GM12878 (cell line): ENCODE data around the gene EXOSC10. TPM values are rescaled to one million over a fixed set of nuclear protein-coding genes. Genes with fewer than 3 reads are reported as not detected.

Source experiments
- BCL11A ChIP-seq: IDR thresholded peaks from 2 replicates; pipeline ENCODE4 v1.6.1; 2011; ENCODE audit warnings: low read depth, low read length
- BMI1 ChIP-seq: fragments of 450-650 bp; IDR thresholded peaks from 2 replicates; pipeline ENCODE4 v1.6.1; 2016; ENCODE audit warnings: mild to moderate bottlenecking, moderate library complexity, borderline replicate concordance
- CBFB ChIP-seq: IDR thresholded peaks from 2 replicates; pipeline ENCODE4 v1.6.1; 2016; ENCODE audit warnings: antibody characterized with exemption, low read depth
- CHD4 ChIP-seq: fragments of 200-600 bp; sonication (generic); IDR thresholded peaks from 2 replicates; pipeline ENCODE4 v1.6.1; 2016; ENCODE audit warnings: mild to moderate bottlenecking
- CREB1 ChIP-seq: IDR thresholded peaks from 2 replicates; pipeline ENCODE4 v1.6.1; 2012; ENCODE audit warnings: low read depth, mild to moderate bottlenecking, inconsistent platforms
- GABPA ChIP-seq: IDR thresholded peaks from 2 replicates; pipeline ENCODE4 v1.6.1; 2014; ENCODE audit warnings: antibody characterized with exemption, low read depth, mild to moderate bottlenecking, inconsistent platforms
- HDAC6 ChIP-seq: fragments of 200-600 bp; sonication (generic); IDR thresholded peaks from one replicate; pipeline ENCODE4 v1.8.0; 2017; ENCODE audit warnings: antibody characterized with exemption; ENCODE audit not compliant: unreplicated experiment
- MTA3 ChIP-seq: IDR thresholded peaks from 2 replicates; pipeline ENCODE4 v1.6.1; 2012; ENCODE audit warnings: low read length, inconsistent platforms, borderline replicate concordance
- MYB ChIP-seq: fragments of 150-350 bp; IDR thresholded peaks from 2 replicates; pipeline ENCODE4 v1.6.1; 2014; ENCODE audit warnings: mild to moderate bottlenecking, low read depth, low read length, borderline replicate concordance
- NFYA ChIP-seq: IDR thresholded peaks from 2 replicates; pipeline ENCODE4 v1.6.1; 2011; ENCODE audit warnings: low read depth, mild to moderate bottlenecking, low read length, improper control_type of control experiment, borderline replicate concordance
- NR2C2 ChIP-seq: IDR thresholded peaks from 2 replicates; pipeline ENCODE4 v1.6.1; 2011; ENCODE audit warnings: borderline replicate concordance, low read depth; ENCODE audit not compliant: control insufficient read depth, insufficient read length
- POU2F2 ChIP-seq: IDR thresholded peaks from 3 replicates; pipeline ENCODE4 v1.6.1; 2011; ENCODE audit warnings: low read depth, mild to moderate bottlenecking, low read length, borderline replicate concordance
- RCOR1 ChIP-seq: conservative IDR thresholded peaks from 2 replicates; pipeline ENCODE4 v1.6.1; 2012; ENCODE audit warnings: low read depth, low read length, improper control_type of control experiment
- RELA ChIP-seq: fragments of 450-650 bp; IDR thresholded peaks from 2 replicates; pipeline ENCODE4 v1.8.0; 2014; ENCODE audit warnings: borderline replicate concordance; ENCODE audit not compliant: partially characterized antibody
- TARDBP ChIP-seq: IDR thresholded peaks from 2 replicates; pipeline ENCODE4 v1.6.1; 2016; ENCODE audit warnings: borderline replicate concordance
- ZZZ3 ChIP-seq: IDR thresholded peaks from 2 replicates; pipeline ENCODE4 v1.6.1; 2011; ENCODE audit warnings: low read depth; ENCODE audit not compliant: control insufficient read depth, insufficient read length
- polyA plus RNA-seq, 11 experiments: library from polyadenylated mRNA; depleted of rRNA in 4 of 11; unstranded in 6 of 11; stranded (reverse) in 5 of 11; fragments of >200 nt; fragmentation: Nextera tagmentation in 4 of 11; fragmentation: Illumina TruSeq in 1 of 11; extraction: Ambion mirVana in 4 of 11; extraction: Trizol in 1 of 11; gene quantifications; 1 replicate in 1 of 11; 2 replicates in 10 of 11; pipeline versions ENCODE4 v1.2.1 to v1.2.3, GENCODE V29; 2011 to 2016; ENCODE audit warnings: inconsistent platforms in 2 of 11, missing spikeins in 2 of 11, low read depth in 1 of 11
- total RNA-seq, 4 experiments: library from RNA; depleted of rRNA in 3 of 4; stranded (reverse); fragments of >200 nt in 3 of 4; fragmentation: Illumina TruSeq in 1 of 4; extraction: Trizol in 1 of 4; gene quantifications; 2 replicates each; pipeline versions ENCODE4 v1.2.1 to v1.2.3, GENCODE V29; 2013 to 2021
- TF ChIP-seq, protein P1 (sequence below): IDR thresholded peaks from 2 replicates; pipeline ENCODE4 v1.6.1; 2012; ENCODE audit warnings: improper control_type of control experiment, low read depth, low read length; ENCODE audit not compliant: insufficient replicate concordance
- TF ChIP-seq, protein P2 (sequence below): fragments of 450-650 bp; IDR thresholded peaks from 2 replicates; pipeline ENCODE4 v1.6.1; 2017; ENCODE audit warnings: low read depth, mild to moderate bottlenecking, moderate library complexity
- TF ChIP-seq, protein P3 (sequence below): IDR thresholded peaks from 2 replicates; pipeline ENCODE4 v1.6.1; 2011; ENCODE audit warnings: borderline replicate concordance, low read depth, mild to moderate bottlenecking, moderate library complexity, mixed read lengths, low read length; ENCODE audit not compliant: insufficient read depth; ENCODE audit errors: extremely low read length
- TF ChIP-seq, protein P4 (sequence below): IDR thresholded peaks from 2 replicates; pipeline ENCODE4 v1.6.1; 2012; ENCODE audit warnings: mild to moderate bottlenecking, low read depth, low read length

The EXOSC10 gene
- total and polyA plus RNA-seq, 10 of the 15 experiments (the other 5 are each of a cell fraction or from before 2014, with no cell fraction given): 16.2 to 86.5 (median 66.4) TPM

DNA sequence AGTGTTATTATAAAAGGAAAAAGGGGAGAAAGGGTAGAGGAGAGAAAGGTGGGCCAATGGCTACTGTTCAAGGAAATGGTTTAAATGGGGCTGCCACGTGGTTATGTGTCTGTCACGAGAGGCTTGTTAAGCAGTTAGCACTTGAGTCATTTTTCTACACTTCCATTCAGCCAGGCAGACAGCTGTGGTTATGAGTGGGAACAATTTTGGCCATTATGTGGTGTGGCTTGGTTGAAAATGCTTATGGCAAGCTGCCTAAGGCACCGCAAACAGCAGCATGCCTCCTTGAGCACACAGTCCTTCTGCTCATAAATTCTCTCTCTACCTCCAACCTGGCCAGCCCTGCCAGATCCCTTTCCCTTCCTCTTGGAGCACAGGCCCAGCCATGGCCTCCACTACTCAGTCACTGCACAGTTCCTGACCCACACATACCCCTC, 36.7 kb downstream of the EXOSC10 start (continued):
- TF ChIP-seq, protein P1, sequence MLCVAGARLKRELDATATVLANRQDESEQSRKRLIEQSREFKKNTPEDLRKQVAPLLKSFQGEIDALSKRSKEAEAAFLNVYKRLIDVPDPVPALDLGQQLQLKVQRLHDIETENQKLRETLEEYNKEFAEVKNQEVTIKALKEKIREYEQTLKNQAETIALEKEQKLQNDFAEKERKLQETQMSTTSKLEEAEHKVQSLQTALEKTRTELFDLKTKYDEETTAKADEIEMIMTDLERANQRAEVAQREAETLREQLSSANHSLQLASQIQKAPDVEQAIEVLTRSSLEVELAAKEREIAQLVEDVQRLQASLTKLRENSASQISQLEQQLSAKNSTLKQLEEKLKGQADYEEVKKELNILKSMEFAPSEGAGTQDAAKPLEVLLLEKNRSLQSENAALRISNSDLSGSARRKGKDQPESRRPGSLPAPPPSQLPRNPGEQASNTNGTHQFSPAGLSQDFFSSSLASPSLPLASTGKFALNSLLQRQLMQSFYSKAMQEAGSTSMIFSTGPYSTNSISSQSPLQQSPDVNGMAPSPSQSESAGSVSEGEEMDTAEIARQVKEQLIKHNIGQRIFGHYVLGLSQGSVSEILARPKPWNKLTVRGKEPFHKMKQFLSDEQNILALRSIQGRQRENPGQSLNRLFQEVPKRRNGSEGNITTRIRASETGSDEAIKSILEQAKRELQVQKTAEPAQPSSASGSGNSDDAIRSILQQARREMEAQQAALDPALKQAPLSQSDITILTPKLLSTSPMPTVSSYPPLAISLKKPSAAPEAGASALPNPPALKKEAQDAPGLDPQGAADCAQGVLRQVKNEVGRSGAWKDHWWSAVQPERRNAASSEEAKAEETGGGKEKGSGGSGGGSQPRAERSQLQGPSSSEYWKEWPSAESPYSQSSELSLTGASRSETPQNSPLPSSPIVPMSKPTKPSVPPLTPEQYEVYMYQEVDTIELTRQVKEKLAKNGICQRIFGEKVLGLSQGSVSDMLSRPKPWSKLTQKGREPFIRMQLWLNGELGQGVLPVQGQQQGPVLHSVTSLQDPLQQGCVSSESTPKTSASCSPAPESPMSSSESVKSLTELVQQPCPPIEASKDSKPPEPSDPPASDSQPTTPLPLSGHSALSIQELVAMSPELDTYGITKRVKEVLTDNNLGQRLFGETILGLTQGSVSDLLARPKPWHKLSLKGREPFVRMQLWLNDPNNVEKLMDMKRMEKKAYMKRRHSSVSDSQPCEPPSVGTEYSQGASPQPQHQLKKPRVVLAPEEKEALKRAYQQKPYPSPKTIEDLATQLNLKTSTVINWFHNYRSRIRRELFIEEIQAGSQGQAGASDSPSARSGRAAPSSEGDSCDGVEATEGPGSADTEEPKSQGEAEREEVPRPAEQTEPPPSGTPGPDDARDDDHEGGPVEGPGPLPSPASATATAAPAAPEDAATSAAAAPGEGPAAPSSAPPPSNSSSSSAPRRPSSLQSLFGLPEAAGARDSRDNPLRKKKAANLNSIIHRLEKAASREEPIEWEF: no peak
- TF ChIP-seq, protein P2, sequence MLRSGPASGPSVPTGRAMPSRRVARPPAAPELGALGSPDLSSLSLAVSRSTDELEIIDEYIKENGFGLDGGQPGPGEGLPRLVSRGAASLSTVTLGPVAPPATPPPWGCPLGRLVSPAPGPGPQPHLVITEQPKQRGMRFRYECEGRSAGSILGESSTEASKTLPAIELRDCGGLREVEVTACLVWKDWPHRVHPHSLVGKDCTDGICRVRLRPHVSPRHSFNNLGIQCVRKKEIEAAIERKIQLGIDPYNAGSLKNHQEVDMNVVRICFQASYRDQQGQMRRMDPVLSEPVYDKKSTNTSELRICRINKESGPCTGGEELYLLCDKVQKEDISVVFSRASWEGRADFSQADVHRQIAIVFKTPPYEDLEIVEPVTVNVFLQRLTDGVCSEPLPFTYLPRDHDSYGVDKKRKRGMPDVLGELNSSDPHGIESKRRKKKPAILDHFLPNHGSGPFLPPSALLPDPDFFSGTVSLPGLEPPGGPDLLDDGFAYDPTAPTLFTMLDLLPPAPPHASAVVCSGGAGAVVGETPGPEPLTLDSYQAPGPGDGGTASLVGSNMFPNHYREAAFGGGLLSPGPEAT: peak; percentile 83
- TF ChIP-seq ZZZ3: no peak
- peak; percentile 83; the same call in 1 of the 2 replicates for TF ChIP-seq MTA3
- TF ChIP-seq CHD4: no peak
- no peak for TF ChIP-seq NR2C2
- TF ChIP-seq BCL11A: peak; percentile 96
- TF ChIP-seq, protein P3, sequence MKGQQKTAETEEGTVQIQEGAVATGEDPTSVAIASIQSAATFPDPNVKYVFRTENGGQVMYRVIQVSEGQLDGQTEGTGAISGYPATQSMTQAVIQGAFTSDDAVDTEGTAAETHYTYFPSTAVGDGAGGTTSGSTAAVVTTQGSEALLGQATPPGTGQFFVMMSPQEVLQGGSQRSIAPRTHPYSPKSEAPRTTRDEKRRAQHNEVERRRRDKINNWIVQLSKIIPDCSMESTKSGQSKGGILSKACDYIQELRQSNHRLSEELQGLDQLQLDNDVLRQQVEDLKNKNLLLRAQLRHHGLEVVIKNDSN: peak; percentile 58
- no peak for TF ChIP-seq GABPA
- TF ChIP-seq RELA: no peak
- TF ChIP-seq HDAC6: no peak
- TF ChIP-seq TARDBP: no peak; the same call in 1 of the 2 replicates
- no peak for TF ChIP-seq NFYA
- peak; percentile 67; the same call in 1 of the 3 replicates for TF ChIP-seq POU2F2
- TF ChIP-seq BMI1: peak; percentile 61; the same call in 1 of the 2 replicates
- TF ChIP-seq MYB: 0 out of 2 replicates have a peak, but pooled peaks have one; percentile 56
- peak; percentile 96 for TF ChIP-seq CBFB
- peak; percentile 43; the same call in 1 of the 2 replicates for TF ChIP-seq CREB1
- TF ChIP-seq RCOR1: no peak
- TF ChIP-seq, protein P4, sequence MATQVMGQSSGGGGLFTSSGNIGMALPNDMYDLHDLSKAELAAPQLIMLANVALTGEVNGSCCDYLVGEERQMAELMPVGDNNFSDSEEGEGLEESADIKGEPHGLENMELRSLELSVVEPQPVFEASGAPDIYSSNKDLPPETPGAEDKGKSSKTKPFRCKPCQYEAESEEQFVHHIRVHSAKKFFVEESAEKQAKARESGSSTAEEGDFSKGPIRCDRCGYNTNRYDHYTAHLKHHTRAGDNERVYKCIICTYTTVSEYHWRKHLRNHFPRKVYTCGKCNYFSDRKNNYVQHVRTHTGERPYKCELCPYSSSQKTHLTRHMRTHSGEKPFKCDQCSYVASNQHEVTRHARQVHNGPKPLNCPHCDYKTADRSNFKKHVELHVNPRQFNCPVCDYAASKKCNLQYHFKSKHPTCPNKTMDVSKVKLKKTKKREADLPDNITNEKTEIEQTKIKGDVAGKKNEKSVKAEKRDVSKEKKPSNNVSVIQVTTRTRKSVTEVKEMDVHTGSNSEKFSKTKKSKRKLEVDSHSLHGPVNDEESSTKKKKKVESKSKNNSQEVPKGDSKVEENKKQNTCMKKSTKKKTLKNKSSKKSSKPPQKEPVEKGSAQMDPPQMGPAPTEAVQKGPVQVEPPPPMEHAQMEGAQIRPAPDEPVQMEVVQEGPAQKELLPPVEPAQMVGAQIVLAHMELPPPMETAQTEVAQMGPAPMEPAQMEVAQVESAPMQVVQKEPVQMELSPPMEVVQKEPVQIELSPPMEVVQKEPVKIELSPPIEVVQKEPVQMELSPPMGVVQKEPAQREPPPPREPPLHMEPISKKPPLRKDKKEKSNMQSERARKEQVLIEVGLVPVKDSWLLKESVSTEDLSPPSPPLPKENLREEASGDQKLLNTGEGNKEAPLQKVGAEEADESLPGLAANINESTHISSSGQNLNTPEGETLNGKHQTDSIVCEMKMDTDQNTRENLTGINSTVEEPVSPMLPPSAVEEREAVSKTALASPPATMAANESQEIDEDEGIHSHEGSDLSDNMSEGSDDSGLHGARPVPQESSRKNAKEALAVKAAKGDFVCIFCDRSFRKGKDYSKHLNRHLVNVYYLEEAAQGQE: no peak
